Skeletal muscle tissue (tissue), 4 donors: ENCODE results near the gene ABLIM1. TPM values are rescaled to one million over a fixed set of nuclear protein-coding genes. Genes with fewer than 3 reads are reported as not detected.

Source experiments
- H3K27ac ChIP-seq: one replicate; pipeline ENCODE4 v1.7.0; 2013; ENCODE audit warnings: mild to moderate bottlenecking, low read depth, low read length, inconsistent platforms
- H3K27me3 ChIP-seq, 3 donors: one replicate each; pipeline ENCODE4 v1.7.0; 2013; ENCODE audit warnings: low read length in 3 of 3; ENCODE audit not compliant: control insufficient read depth in 3 of 3, insufficient read depth in 3 of 3
- H3K36me3 ChIP-seq, 3 donors: one replicate each; pipeline ENCODE4 v1.7.0; 2013; ENCODE audit warnings: low read length in 3 of 3; ENCODE audit not compliant: control insufficient read depth in 3 of 3, insufficient read depth in 3 of 3
- H3K4me1 ChIP-seq, 3 donors: one replicate each; pipeline ENCODE4 v1.7.0; 2013; ENCODE audit warnings: low read length in 3 of 3, mild to moderate bottlenecking in 3 of 3; ENCODE audit not compliant: control insufficient read depth in 3 of 3, insufficient read depth in 3 of 3
- H3K4me3 ChIP-seq, 3 donors: one replicate each; pipeline ENCODE4 v1.7.0; 2013; ENCODE audit warnings: low read length in 3 of 3
- H3K9ac ChIP-seq, 3 donors: one replicate each; pipeline ENCODE4 v1.7.0; 2013; ENCODE audit warnings: low read length in 3 of 3, mild to moderate bottlenecking in 3 of 3, moderate library complexity in 2 of 3, low read depth in 1 of 3
- H3K9me3 ChIP-seq, 3 donors: one replicate each; pipeline ENCODE4 v1.7.0; 2013; ENCODE audit warnings: low read length in 3 of 3; ENCODE audit not compliant: control insufficient read depth in 3 of 3
- total RNA-seq: library from RNA; depleted of rRNA; stranded (reverse); fragments of >200 nt; gene quantifications from one replicate; pipeline ENCODE4 v1.2.3, GENCODE V29; 2014
- donor health status: Osteomylitis.

ABLIM1 gene
- total RNA-seq, 1 donor from 2014 or later, result 34.4 TPM

GRCh38 chr10:114573330-114574045 is 84.6 kb downstream of the ABLIM1 start:
- Histone ChIP-seq H3K27ac (no peak overlapping the region), H3K4me3 (peak overlapping the region in 1 of 3 donors; percentile 32), H3K36me3 (peaks cover 0 to 2% (median 0%) of the 10 kb centered on the region in 3 donors), H3K9me3 (no peaks in the 10 kb centered on the region), H3K9ac (no peak overlapping the region), H3K4me1 (peaks cover 12 to 29% (median 24%) of the 10 kb centered on the region in 3 donors), H3K27me3 (no peaks in the 10 kb centered on the region)

DNA sequence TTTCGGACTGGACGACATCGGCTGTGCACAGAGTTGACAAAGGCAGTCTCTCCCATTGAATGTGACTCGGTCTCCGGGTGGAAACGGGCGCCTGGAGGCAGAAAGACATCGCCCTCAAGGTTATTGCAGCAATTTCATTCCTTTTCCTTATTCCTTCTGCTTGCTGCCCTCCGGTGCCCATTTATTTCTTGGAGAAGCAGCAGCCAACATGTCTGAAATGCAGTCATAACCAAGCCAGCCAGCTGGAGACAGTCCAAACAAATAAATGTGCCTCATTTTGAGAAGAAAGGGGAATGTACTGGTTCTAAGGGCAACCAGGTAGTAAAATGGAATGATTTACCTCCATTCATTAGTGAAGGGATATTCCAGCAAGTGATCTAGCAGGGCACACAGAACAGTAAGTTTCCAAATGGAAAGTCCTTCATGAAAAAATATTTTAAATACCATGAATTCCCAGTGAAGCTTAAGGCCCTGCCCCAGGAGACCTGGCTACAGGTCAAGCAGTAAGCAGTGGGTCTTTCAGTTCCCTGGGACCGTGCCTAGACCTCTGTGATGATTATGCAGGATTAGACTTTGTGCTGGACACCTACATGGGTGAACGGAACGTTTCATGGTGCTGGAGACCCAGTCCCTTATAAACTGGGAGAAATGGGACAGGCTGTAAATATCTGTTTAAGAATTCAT is 86.6 kb downstream of the ABLIM1 start:
- peaks cover 3 to 13% (median 10%) of the 10 kb centered on the region in 3 donors for H3K4me1 ChIP-seq
- H3K27ac ChIP-seq, result no peak overlapping the region
- peaks cover 0 to 2% (median 2%) of the 10 kb centered on the region in 3 donors for H3K36me3 ChIP-seq
- H3K4me3 ChIP-seq, result no peak overlapping the region
- H3K9ac ChIP-seq, result no peak overlapping the region
- H3K9me3 ChIP-seq, result no peaks in the 10 kb centered on the region
- H3K27me3 ChIP-seq, result no peaks in the 10 kb centered on the region

DNA sequence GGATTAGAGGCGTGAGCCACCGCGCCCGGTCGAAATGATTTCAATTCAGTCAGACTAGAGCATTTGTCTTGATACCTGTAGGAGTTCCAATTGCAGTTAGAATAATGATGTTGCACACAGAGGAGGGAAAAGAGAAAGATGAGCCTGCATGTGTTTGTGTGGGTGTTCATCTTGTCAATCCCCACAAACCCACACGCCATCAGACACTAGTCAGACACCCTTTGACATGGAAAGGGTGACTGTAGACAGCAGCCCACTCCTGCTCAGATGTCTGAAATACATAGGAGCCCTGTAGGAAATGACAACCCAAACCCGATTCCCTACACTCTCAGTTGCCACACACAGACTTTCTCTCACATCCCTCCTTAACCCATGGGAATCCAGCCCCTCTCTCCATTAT is 92.0 kb downstream of the ABLIM1 start:
- Histone ChIP-seq H3K9ac (no peak overlapping the region), H3K36me3 (peaks cover 2 to 11% (median 2%) of the 10 kb centered on the region in 3 donors), H3K27me3 (no peaks in the 10 kb centered on the region), H3K4me3 (no peak overlapping the region), H3K4me1 (no peaks in the 10 kb centered on the region), H3K27ac (no peak overlapping the region), H3K9me3 (no peaks in the 10 kb centered on the region)

DNA sequence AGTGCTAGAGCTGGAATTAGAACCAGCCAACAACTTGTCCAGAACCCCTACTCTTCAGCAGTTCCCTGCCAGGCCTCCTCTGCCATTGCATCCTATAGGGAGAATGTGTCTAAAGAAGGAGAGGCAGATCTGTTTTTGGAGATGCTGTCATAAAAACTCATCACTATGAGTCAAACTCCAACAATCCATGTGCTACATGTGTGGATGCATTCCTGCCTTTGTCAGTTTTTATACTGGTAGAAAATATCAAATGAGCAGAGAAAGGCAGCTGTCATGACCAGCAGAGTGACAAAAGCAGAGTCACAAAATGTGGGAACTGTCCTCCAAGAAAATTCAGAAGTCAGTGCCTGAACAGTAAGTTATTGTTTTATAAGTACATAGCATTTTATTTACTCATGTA is 93.0 kb downstream of the ABLIM1 start:
- Histone ChIP-seq H3K4me1 (no peaks in the 10 kb centered on the region), H3K4me3 (no peak overlapping the region), H3K9me3 (no peaks in the 10 kb centered on the region), H3K36me3 (peaks cover 2 to 9% (median 2%) of the 10 kb centered on the region in 3 donors), H3K27me3 (no peaks in the 10 kb centered on the region), H3K27ac (no peak overlapping the region), H3K9ac (no peak overlapping the region)

DNA sequence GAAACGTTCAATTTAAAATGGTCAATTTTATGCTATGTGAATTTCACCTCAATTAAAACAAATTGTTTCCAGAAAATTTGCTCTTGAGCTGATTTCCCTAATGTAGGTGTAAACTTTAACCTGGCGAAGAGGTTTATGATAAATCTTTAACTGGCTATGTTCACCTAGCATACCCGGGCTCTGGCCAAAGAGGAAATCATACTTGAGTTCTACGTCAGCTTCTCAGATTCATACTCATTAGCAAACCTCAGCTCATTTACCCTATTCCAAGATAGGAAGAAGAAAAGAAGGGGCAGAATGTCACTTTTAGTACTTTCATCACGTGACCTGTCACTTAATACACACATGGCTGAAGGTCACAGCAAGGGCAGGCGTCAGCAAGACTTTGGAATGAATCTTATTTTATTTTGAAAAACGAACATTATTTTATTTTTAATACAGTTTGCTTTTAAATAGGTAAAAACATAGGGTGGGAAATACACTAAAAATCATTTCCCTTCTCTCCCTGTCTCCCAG is 97.0 kb downstream of the ABLIM1 start:
- no peaks in the 10 kb centered on the region for H3K9me3 ChIP-seq
- no peak overlapping the region for H3K9ac ChIP-seq
- H3K27ac ChIP-seq, result no peak overlapping the region
- no peak overlapping the region for H3K4me3 ChIP-seq
- peaks cover 0 to 5% (median 2%) of the 10 kb centered on the region in 3 donors for H3K36me3 ChIP-seq
- H3K27me3 ChIP-seq, result no peaks in the 10 kb centered on the region
- peaks cover 3 to 6% (median 4%) of the 10 kb centered on the region in 3 donors for H3K4me1 ChIP-seq

GRCh38 chr10:114560144-114560543 is 97.9 kb downstream of the ABLIM1 start:
- Histone ChIP-seq H3K27ac (no peak overlapping the region), H3K27me3 (no peaks in the 10 kb centered on the region), H3K36me3 (peaks cover 0 to 3% (median 0%) of the 10 kb centered on the region in 3 donors), H3K4me3 (no peak overlapping the region), H3K9me3 (no peaks in the 10 kb centered on the region), H3K9ac (no peak overlapping the region), H3K4me1 (peaks cover 5 to 8% (median 5%) of the 10 kb centered on the region in 3 donors)

- Histone ChIP-seq H3K4me3 (no peak overlapping the region), H3K27me3 (no peaks in the 10 kb centered on the region), H3K9me3 (no peaks in the 10 kb centered on the region), H3K9ac (no peak overlapping the region), H3K4me1 (peaks cover 5 to 8% (median 5%) of the 10 kb centered on the region in 3 donors), H3K27ac (no peak overlapping the region), H3K36me3 (no peaks in the 10 kb centered on the region)
Observed at GRCh38 chr10:114559636-114560035, 98.4 kb downstream of the ABLIM1 start.

DNA sequence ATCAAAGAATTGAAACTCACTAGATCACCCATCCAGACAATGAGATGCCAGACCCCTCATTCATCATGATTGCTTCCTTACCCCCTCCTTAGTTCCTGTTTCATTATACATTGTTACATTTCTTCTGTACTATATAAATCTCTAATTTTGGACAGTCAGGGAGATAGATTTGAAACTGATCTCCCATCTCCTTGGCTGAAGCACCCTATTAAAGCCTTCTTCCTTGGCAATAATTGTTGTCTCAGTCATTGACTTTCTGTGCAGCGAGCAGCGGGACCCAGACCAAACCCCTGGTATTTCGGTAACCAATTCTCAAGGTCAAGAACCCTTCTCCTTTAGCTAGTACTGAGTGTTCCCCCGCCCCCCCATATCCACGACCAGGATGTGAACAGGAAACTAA is 100.2 kb downstream of the ABLIM1 start:
- no peak overlapping the region for H3K4me3 ChIP-seq
- H3K36me3 ChIP-seq, result no peaks in the 10 kb centered on the region
- no peak overlapping the region for H3K27ac ChIP-seq
- peaks cover 5 to 8% (median 7%) of the 10 kb centered on the region in 3 donors for H3K4me1 ChIP-seq
- H3K27me3 ChIP-seq, result peaks cover 0 to 2% (median 0%) of the 10 kb centered on the region in 3 donors
- H3K9me3 ChIP-seq, result no peaks in the 10 kb centered on the region
- H3K9ac ChIP-seq, result no peak overlapping the region

DNA sequence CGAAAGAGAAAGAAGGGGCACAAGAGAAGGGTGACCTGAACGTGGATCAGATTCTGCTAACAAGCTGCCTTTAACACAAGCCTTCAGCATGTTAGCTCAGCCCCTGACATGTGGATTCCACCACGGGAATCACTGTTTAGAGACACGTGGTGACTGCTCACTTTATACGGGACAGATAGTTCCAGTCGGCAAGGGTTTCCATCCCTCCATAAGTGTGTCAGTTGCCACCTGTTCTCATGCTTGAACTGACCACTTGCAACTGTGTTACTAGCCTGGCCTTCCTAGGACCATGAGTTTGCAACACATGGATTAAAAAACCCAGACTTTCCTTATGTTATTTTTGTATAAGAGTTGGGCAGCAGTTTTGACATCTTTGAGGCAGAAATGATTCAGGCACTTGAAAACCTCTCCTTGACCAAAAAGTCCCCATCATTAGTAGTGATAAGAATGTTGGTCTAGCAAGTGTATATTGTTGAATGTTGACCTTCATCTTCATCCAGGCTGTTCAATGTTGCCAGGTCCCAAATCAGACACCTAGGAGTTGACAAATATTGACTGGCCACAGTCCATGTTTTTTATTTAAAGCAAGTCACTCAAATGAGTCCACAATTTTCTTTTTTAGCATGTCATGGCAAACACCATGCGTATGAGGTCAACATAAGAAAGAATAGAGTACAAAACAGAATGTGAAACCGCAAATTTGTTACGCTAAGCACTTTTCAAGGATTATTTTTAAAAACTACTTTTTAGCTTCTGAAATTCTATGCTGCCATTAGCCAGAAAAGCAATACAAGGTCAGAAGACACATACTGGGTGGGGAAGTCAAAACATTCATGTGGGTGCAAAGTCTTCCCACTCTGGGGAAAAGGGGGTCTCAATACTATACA is 101.6 kb downstream of the ABLIM1 start:
- peak overlapping the region; percentile 29 for H3K27ac ChIP-seq
- H3K9ac ChIP-seq, result no peak overlapping the region
- H3K4me1 ChIP-seq, result peaks cover 10 to 18% (median 14%) of the 10 kb centered on the region in 3 donors
- no peaks in the 10 kb centered on the region for H3K9me3 ChIP-seq
- H3K27me3 ChIP-seq, result peaks cover 0 to 2% (median 0%) of the 10 kb centered on the region in 3 donors
- no peaks in the 10 kb centered on the region for H3K36me3 ChIP-seq
- no peak overlapping the region for H3K4me3 ChIP-seq
